A673 (cell line): ENCODE data around the gene CABLES1. TPM values are rescaled to one million over a fixed set of nuclear protein-coding genes. Genes with fewer than 3 reads are reported as not detected.
"Not testable (repeated sequence)": the region's sequence is repeated elsewhere in the genome, so short reads cannot be mapped to it uniquely, and the experiment has no call there.

Source experiments
- Bru-seq: library from RNA; stranded (reverse); fragments of 400-500 nt; gene quantifications from one replicate; lab custom pipeline; 2021; lab: Mats Ljungman, UMichigan
- BruChase-seq, 2 experiments: library from RNA; stranded (reverse); fragments of 400-500 nt; gene quantifications; one replicate each; lab custom pipeline; 2021; lab: Mats Ljungman, UMichigan
- BruUV-seq: library from RNA; stranded (reverse); fragments of 400-500 nt; replicated peaks from 2 replicates; lab custom pipeline; 2021; lab: Mats Ljungman, UMichigan
- CTCF ChIA-PET: fragments of 300-600 bp; sonication (Branson Sonifier 250); formaldehyde crosslinking; loops from one replicate; lab custom pipeline; 2022; ENCODE audit warnings: antibody characterized with exemption; lab: Charles Lee
- POLR2A ChIA-PET: fragments of 300-600 bp; sonication (Branson Sonifier 250); formaldehyde crosslinking; loops from one replicate; lab custom pipeline; 2022; ENCODE audit warnings: antibody characterized with exemption; ENCODE audit not compliant: low non-redundant PET; lab: Charles Lee
- DNase-seq: peaks from one replicate; pipeline ENCODE4 v3.0.0-alpha.2; 2015; ENCODE audit warnings: low spot score
- H3K27ac ChIP-seq: fragments of 200-600 bp; sonication (generic); 2 replicates; pipeline ENCODE4 v1.5.1; 2016; ENCODE audit warnings: mixed run types, low read depth, mild to moderate bottlenecking, mixed read lengths, antibody characterized with exemption, low read length; ENCODE audit not compliant: poor library complexity, severe bottlenecking
- H3K27me3 ChIP-seq: fragments of 200-600 bp; sonication (generic); replicated peaks from 2 replicates; pipeline ENCODE4 v1.6.1; 2017; ENCODE audit warnings: mixed run types, low read depth, mild to moderate bottlenecking, mixed read lengths, antibody characterized with exemption, low read length; ENCODE audit not compliant: insufficient read depth, poor library complexity
- H3K36me3 ChIP-seq: fragments of 200-600 bp; sonication (generic); 2 replicates; pipeline ENCODE4 v1.6.1; 2016; ENCODE audit warnings: mixed run types, mild to moderate bottlenecking, mixed read lengths, antibody characterized with exemption, low read length; ENCODE audit not compliant: insufficient read depth, poor library complexity, severe bottlenecking
- H3K4me1 ChIP-seq: fragments of 200-600 bp; sonication (generic); 2 replicates; pipeline ENCODE4 v1.6.1; 2017; ENCODE audit warnings: mixed run types, mild to moderate bottlenecking, mixed read lengths, antibody characterized with exemption, low read length; ENCODE audit not compliant: insufficient read depth, poor library complexity, severe bottlenecking
- H3K4me3 ChIP-seq: fragments of 200-600 bp; sonication (generic); 2 replicates; pipeline ENCODE4 v1.5.1; 2016; ENCODE audit warnings: low read depth, mixed run types, mild to moderate bottlenecking, mixed read lengths, low read length; ENCODE audit not compliant: poor library complexity, severe bottlenecking
- H3K9me3 ChIP-seq: fragments of 200-600 bp; sonication (generic); 2 replicates; pipeline ENCODE4 v1.6.1; 2016; ENCODE audit warnings: mixed run types, low read depth, mild to moderate bottlenecking, mixed read lengths, antibody characterized with exemption, low read length; ENCODE audit not compliant: poor library complexity, severe bottlenecking
- EZH2 ChIP-seq: fragments of 200-600 bp; sonication (generic); IDR thresholded peaks from 2 replicates; pipeline ENCODE4 v1.6.1; 2017; ENCODE audit warnings: borderline replicate concordance, low read depth, mild to moderate bottlenecking, mixed read lengths, antibody characterized with exemption, low read length; ENCODE audit not compliant: poor library complexity, severe bottlenecking
- intact Hi-C: fragments of 100-400 bp; cut with micrococcal nuclease; formaldehyde crosslinking; loops from one replicate; pipeline ENCODE4 v1.10.0; 2022; ENCODE audit not compliant: unreplicated experiment
- long read RNA-seq: library from polyadenylated mRNA; stranded (forward); transcript quantifications from one replicate; pipeline ENCODE4 v2.0.0, GENCODE V29; 2022
- total RNA-seq: library from RNA; stranded (reverse); gene quantifications from 2 replicates; pipeline ENCODE4 v1.2.3, GENCODE V29; 2021
- TF ChIP-seq, protein P1 (sequence below): fragments of 300-800, 200-600 bp; sonication (generic); conservative IDR thresholded peaks from 2 replicates; pipeline ENCODE4 v1.5.1; 2017; ENCODE audit warnings: low read depth, mild to moderate bottlenecking, antibody characterized with exemption, low read length, moderate library complexity, mixed read lengths

The CABLES1 gene, protein sequence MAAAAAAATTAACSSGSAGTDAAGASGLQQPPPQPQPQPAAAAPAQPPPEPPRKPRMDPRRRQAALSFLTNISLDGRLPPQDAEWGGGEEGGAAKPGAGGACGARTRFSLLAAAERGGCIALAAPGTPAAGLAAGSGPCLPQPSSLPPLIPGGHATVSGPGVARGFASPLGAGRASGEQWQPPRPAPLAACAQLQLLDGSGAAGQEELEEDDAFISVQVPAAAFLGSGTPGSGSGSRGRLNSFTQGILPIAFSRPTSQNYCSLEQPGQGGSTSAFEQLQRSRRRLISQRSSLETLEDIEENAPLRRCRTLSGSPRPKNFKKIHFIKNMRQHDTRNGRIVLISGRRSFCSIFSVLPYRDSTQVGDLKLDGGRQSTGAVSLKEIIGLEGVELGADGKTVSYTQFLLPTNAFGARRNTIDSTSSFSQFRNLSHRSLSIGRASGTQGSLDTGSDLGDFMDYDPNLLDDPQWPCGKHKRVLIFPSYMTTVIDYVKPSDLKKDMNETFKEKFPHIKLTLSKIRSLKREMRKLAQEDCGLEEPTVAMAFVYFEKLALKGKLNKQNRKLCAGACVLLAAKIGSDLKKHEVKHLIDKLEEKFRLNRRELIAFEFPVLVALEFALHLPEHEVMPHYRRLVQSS
- total RNA-seq (7.1 and 7.2 TPM in 2 replicates), Bru-seq, nascent RNA (percentile 53 among the genes with signal in this experiment), BruChase-seq, experiment 1, labeled RNA remaining after a 2-hour chase (percentile 51 among the genes with signal in this experiment), BruChase-seq, experiment 2, labeled RNA remaining after a 6-hour chase (percentile 52 among the genes with signal in this experiment)
- long read RNA-seq, full-length matches to known transcripts, result 12 of 17 reads
- long read RNA-seq, partial matches to known transcripts, result 0 of 17 reads
- long read RNA-seq, other reads (novel, unspliced or antisense), result 5 of 17 reads

DNA sequence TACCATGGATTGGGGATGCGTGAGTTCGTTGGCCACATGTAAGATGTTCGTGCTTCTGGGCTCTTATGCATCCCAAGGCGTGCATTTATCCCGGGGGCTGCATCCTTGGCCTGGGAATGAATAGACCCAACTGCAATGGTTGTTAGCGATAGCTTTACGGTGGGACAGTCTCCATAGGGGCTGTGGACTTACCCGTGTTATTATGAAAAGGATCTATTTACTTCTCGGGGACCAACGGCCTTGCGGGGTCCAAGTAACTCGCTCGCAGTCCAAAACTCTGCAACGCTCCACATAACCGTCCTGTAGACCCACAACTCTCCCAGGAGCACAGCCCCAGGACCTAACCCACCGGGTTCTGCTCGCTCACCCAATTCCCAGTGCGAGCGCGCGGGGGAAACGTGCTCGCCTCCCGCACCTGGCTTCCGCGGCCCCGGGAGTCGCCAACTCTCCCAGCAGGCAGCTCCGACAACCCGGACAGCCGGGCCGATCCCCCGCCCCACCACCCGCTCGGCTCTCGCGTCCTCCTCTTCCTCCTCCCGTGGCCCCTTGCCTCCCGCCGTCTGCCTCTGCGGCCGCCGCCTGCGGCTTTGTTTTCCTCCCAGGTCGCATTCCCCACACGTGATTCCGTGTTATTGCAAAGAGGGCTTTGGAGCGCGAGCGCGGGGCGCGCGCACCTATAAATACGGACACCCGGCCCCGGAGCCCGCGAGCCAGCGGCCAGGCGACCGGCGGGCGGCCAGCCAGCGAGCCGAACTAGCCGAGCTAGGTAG lies at the start of gene CABLES1:
TSS of gene CABLES1 (plus strand) at position 706 of the 770 bp plus-strand sequence. CDS start 278 bp downstream, outside the sequence.
- Histone ChIP-seq H3K4me1 (peaks cover 9% of the 10 kb centered on the region), H3K27ac (no peak within 1 kb of the TSS), H3K9me3 (no peaks in the 10 kb centered on the region), H3K4me3 (peak within 1 kb of the TSS; percentile 54), H3K36me3 (no peaks in the 10 kb centered on the region), H3K27me3 (no peaks in the 10 kb centered on the region)
- DNase-seq, result peak; percentile 56
- intact Hi-C loops, result loop anchor here (5.0 to 10.0 kb wide), 3 partner anchors 57 to 320 kb away; no protein-coding TSS in a partner anchor
- no TSS peak for BruUV-seq
- CTCF ChIA-PET, result interaction anchor here (0.6 kb wide), 1 partner anchor 126 kb away, joined by 3 read pairs; no protein-coding TSS in a partner anchor
- POLR2A ChIA-PET, result no interaction called here
- no peak for TF ChIP-seq EZH2
- TF ChIP-seq, protein P1, sequence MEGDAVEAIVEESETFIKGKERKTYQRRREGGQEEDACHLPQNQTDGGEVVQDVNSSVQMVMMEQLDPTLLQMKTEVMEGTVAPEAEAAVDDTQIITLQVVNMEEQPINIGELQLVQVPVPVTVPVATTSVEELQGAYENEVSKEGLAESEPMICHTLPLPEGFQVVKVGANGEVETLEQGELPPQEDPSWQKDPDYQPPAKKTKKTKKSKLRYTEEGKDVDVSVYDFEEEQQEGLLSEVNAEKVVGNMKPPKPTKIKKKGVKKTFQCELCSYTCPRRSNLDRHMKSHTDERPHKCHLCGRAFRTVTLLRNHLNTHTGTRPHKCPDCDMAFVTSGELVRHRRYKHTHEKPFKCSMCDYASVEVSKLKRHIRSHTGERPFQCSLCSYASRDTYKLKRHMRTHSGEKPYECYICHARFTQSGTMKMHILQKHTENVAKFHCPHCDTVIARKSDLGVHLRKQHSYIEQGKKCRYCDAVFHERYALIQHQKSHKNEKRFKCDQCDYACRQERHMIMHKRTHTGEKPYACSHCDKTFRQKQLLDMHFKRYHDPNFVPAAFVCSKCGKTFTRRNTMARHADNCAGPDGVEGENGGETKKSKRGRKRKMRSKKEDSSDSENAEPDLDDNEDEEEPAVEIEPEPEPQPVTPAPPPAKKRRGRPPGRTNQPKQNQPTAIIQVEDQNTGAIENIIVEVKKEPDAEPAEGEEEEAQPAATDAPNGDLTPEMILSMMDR, result no peak

DNA sequence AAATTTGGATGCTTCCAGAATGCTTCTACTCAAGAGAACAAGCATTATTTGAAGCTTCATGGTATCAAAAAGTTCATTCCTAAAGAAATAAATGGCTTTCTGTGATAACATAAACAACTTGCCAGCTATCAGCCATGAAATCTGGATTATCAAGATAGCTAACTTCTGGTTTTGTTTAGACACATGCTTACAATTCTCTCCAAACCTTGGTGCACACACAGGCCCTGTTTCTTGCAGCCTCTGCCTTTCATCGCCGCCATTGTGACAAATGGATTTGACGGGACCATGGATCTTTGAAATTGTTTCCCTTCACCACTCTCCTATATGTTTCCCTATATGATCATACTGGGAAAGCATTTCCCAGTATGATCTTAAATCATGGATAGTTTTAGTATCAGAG lies 47.9 kb upstream of the CABLES1 start:
- TF ChIP-seq, protein P1, result no peak
- no peak for TF ChIP-seq EZH2
- H3K27me3 ChIP-seq, result no peaks in the 10 kb centered on the region
- peaks cover 4% of the 10 kb centered on the region for H3K4me1 ChIP-seq
- ChIA-PET CTCF (no interaction called here), POLR2A (no interaction called here)
- H3K27ac ChIP-seq, result no peak overlapping the region
- intact Hi-C loops, result no loop called here
- H3K4me3 ChIP-seq, result no peak overlapping the region
- H3K36me3 ChIP-seq, result no peaks in the 10 kb centered on the region
- BruUV-seq, result no TSS peak
- no peaks in the 10 kb centered on the region for H3K9me3 ChIP-seq
- no peak for DNase-seq

DNA sequence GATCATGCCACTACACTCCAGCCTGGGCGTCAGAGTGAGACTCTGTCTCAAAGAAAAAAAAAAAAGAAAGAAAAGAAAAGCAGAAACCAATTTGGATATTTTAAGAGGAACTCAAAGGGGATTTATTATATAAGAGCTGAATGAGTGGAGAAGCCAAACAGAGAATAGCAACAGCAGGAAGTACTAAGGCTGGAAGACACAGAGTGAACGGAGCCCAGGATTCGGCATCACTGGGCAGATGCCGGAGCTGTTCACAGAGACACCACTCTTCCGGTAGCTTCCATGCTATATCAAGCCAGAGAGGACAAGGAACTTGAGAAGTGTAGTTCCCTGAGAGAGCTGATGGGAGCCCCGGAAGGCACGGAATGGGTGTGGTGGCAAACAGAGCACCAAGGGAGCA lies 47.0 kb upstream of the CABLES1 start:
- Histone ChIP-seq H3K9me3 (no peaks in the 10 kb centered on the region), H3K36me3 (no peaks in the 10 kb centered on the region), H3K27me3 (no peaks in the 10 kb centered on the region), H3K27ac (no peak overlapping the region), H3K4me3 (no peak overlapping the region), H3K4me1 (peaks cover 4% of the 10 kb centered on the region)
- ChIA-PET POLR2A (no interaction called here), CTCF (no interaction called here)
- BruUV-seq, result no TSS peak
- intact Hi-C loops, result no loop called here
- DNase-seq, result no peak
- TF ChIP-seq EZH2, result no peak
- TF ChIP-seq, protein P1, result no peak

DNA sequence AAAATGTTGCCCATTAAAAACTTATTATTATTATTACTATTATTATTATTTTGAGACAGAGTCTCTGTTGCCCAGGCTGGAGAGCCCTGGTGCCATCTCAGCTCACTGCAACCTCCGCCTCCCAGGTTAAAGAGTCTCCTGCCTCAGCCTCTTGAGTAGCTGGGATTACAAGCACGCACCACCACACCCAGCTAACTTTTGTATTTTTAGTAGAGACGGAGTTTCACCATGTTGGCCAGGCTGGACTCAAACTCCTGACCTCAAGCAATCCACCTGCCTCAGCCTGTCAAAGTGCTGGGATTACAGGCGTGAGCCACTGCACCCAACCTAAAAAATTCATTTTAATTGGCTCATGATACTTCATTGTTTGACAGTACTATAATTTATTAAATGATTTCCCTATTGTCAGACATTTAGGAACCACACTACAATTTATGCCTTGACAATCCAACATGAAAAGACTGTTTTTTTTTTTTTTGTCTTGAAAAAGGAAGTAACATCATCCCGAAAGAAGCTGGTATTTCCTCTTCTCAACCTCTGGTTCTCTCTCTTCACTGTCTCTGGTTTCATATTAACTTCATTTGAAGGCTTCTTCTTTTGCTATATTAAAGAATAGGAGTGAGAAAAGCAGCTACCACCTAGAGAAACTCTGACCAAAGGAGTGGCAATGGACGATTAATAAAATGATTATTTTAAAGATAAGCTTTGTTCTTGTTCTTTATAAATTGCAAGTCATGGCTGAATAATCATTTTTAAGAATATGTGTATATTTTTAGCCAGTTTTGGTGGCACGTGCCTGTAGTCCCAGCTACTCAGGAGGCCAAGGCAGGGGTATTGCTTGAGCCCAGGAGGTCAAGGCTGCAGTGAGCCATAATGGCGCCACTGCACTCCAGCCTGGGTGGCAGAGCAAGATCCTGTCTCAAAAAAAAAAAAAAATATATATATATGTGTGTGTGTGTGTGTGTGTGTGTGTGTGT lies 44.0 kb upstream of the CABLES1 start:
- DNase-seq, result peak; percentile 66
- H3K4me3 ChIP-seq, H3K9me3 ChIP-seq, H3K27me3 ChIP-seq, POLR2A ChIA-PET, BruUV-seq, intact Hi-C loops, H3K36me3 ChIP-seq, H3K27ac ChIP-seq, CTCF ChIA-PET: not testable (repeated sequence)
- H3K4me1 ChIP-seq, result peaks cover 23% of the 10 kb centered on the region
